Measurements from ENCODE around the gene MRPL43.

- TF ChIP-seq CTCF (IDR thresholded peaks at IDR 0.05): no peak
- TF ChIP-seq POLR2A (IDR thresholded peaks at IDR 0.05): no peak
- no peak for TF ChIP-seq POLR2AphosphoS5 (IDR thresholded peaks at IDR 0.05)
Observed at GRCh38 chr10:100988166-100988565, 869 bp upstream of the MRPL43 start.
